Activated CD4-positive, alpha-beta T cell treated with anti-CD3 and anti-CD28 coated beads, Interleukin-2, amount 10 ng/mL, durations not matched to agents 24 days and 14 days (primary cell): ENCODE data around the gene MUC4. TPM values are rescaled to one million over a fixed set of nuclear protein-coding genes. Genes with fewer than 3 reads are reported as not detected.
A peak's percentile ranks its signal among the peaks of the same experiment; 100 is the strongest.
"Not testable (repeated sequence)": the region's sequence is repeated elsewhere in the genome, so short reads cannot be mapped to it uniquely, and the experiment has no call there.

Experiments
- DNase-seq: peaks from one replicate; pipeline ENCODE4 v3.0.0; 2022
- H3K27ac Mint-ChIP-seq: one replicate; pipeline ENCODE4 v1.8.0; 2022; ENCODE audit warnings: mild to moderate bottlenecking, mixed read lengths
- H3K27me3 Mint-ChIP-seq: one replicate; pipeline ENCODE4 v1.8.0; 2022; ENCODE audit warnings: mixed read lengths
- H3K36me3 Mint-ChIP-seq: one replicate; pipeline ENCODE4 v1.8.0; 2022; ENCODE audit warnings: low read depth, mild to moderate bottlenecking, mixed read lengths
- H3K4me1 Mint-ChIP-seq: one replicate; pipeline ENCODE4 v1.8.0; 2021; ENCODE audit warnings: mixed read lengths
- H3K4me3 Mint-ChIP-seq: one replicate; pipeline ENCODE4 v1.8.0; 2022; ENCODE audit warnings: mild to moderate bottlenecking, moderate library complexity, mixed read lengths
- H3K9me3 Mint-ChIP-seq: one replicate; pipeline ENCODE4 v1.8.0; 2021; ENCODE audit warnings: mixed read lengths
- intact Hi-C: fragments of 100-400 bp; cut with micrococcal nuclease; formaldehyde crosslinking; loops from one replicate; pipeline ENCODE4 v1.15.1; 2023
- total RNA-seq: library from RNA; stranded (reverse); gene quantifications from 2 replicates; pipeline ENCODE4 v1.2.3, GENCODE V29; 2022

The MUC4 gene
- total RNA-seq, 1 donor from 2014 or later = 0.68 TPM

- Mint-ChIP-seq H3K4me3 (no peak overlapping the region), H3K36me3 (peaks cover 13% of the 10 kb centered on the region), H3K27me3 (peaks cover 3% of the 10 kb centered on the region), H3K27ac (no peak overlapping the region), H3K9me3 (no peaks in the 10 kb centered on the region), H3K4me1 (peaks cover 5% of the 10 kb centered on the region)
- intact Hi-C loops = no loop called here
- DNase-seq = no peak
Observed at GRCh38 chr3:195717852-195718476, 93.8 kb downstream of the MUC4 start.

GRCh38 chr3:195717416-195717815 is 94.3 kb downstream of the MUC4 start:
- Mint-ChIP-seq H3K27ac (no peak overlapping the region), H3K27me3 (peaks cover 3% of the 10 kb centered on the region), H3K4me1 (peaks cover 5% of the 10 kb centered on the region), H3K4me3 (no peak overlapping the region), H3K36me3 (peaks cover 13% of the 10 kb centered on the region), H3K9me3 (no peaks in the 10 kb centered on the region)
- DNase-seq = no peak
- intact Hi-C loops = no loop called here

DNA sequence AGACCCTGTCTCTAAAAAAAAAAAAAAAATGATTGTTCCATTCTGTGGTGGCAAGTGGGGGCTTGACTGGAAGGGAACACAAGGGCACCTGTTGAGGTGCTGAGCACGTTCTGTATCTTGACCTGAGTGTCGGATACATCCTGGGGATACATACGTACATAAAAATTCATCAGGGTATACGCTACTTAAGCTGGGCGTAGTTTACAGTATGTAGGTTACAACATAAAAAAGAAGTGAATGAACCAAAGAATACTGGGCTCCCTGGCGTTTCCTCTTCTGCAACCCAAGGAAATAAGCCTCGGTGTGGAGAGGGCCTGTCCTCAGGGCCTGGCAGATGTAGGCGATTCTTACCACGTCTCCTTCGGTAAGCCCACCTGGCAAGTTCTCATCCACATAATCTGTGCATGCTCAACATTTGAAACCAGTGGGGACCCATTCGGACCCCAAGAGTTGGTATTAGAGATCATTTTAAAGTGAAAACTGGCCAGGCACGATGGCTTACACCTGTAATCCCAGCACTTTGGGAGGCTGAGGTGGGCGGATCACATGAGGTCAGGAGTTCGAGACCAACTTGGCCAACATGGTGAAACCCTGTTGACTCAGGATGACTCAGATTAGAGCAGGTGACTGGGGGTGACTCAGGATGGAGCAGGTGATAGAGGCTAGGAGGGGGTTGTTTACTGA is 96.0 kb downstream of the MUC4 start:
- intact Hi-C loops = no loop called here
- peak overlapping the region; percentile 1 for H3K27ac Mint-ChIP-seq
- no peak overlapping the region for H3K4me3 Mint-ChIP-seq
- H3K36me3 Mint-ChIP-seq = peaks cover 13% of the 10 kb centered on the region
- no peaks in the 10 kb centered on the region for H3K9me3 Mint-ChIP-seq
- H3K4me1 Mint-ChIP-seq = peaks cover 5% of the 10 kb centered on the region
- peaks cover 3% of the 10 kb centered on the region for H3K27me3 Mint-ChIP-seq
- DNase-seq = peak; percentile 70

DNA sequence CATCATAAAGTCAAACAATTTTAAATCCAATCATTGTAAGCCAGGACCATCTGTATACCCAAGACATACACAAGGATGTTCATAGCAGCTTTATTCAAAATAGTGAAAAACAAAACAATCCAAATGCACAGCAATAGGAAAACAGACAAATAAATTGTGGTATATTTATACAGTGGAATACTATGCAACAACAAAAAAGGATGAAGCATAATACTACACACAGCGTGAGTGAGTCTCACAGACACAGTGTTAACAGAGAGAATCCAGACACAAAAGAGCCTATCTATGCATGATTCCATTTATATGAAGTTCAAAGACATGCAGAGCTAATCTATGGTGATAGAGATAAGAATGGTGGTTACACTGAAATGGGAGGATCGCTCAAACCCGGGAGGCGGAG is 96.6 kb downstream of the MUC4 start:
- Mint-ChIP-seq H3K27ac (no peak overlapping the region), H3K9me3 (no peaks in the 10 kb centered on the region), H3K4me3 (no peak overlapping the region), H3K27me3 (peaks cover 3% of the 10 kb centered on the region), H3K4me1 (peaks cover 5% of the 10 kb centered on the region), H3K36me3 (peaks cover 17% of the 10 kb centered on the region)
- intact Hi-C loops = no loop called here
- DNase-seq = no peak

DNA sequence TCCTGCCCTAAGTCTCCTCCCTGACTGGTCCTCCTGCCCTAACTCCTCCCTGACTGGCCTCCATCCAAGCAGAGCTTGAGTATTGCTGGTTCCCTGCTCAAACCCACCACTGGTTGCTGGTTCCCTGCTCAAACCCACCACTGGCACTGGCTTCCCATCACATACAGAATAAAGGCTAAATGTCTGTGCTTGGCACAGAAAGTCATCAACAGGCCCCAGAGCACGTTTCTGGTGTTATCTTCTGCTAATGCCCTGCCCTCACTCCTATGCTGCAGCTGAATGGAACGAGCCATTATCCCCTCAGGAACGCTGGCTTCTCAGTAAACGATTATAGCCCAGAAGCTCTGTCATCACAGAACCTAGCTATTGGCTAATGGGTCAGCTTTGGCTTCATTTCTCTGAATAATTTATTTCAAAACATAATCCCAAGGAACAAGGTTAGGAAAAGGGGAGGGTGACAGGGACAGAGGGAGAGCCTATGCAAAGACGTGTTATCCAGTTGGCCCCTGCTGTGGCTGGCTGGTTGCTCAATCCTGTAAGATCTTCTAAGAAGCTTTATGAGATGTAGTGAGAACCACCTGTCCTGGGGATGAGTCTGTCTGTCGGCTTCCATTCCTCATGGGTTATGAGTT is 97.2 kb downstream of the MUC4 start:
- Mint-ChIP-seq H3K4me3 (no peak overlapping the region), H3K27ac (no peak overlapping the region), H3K36me3 (peaks cover 22% of the 10 kb centered on the region), H3K27me3 (peaks cover 3% of the 10 kb centered on the region), H3K4me1 (peaks cover 5% of the 10 kb centered on the region), H3K9me3 (no peaks in the 10 kb centered on the region)
- no peak for DNase-seq
- intact Hi-C loops = no loop called here

GRCh38 chr3:195713150-195713549 is 98.6 kb downstream of the MUC4 start:
- peaks cover 34% of the 10 kb centered on the region for H3K36me3 Mint-ChIP-seq
- H3K27me3 Mint-ChIP-seq, H3K9me3 Mint-ChIP-seq, H3K4me1 Mint-ChIP-seq, DNase-seq, H3K27ac Mint-ChIP-seq, intact Hi-C loops, H3K4me3 Mint-ChIP-seq: not testable (repeated sequence)

DNA sequence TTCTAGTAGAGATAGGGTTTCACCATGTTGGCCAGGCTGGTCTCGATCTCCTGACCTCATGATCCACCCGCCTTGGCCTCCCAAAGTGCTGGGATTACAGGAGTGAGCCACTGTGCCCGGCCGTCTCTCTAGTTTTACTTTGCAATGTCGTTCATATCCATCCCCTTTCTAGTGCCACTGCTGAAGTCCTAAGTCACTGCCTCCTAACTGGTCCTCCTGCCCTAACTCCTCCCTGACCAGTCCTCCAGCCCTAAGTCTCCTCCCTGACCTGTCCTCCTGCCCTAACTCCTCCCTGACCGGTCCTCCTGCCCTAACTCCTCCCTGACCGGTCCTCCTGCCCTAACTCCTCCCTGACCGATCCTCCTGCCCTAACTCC is 99.2 kb downstream of the MUC4 start:
- DNase-seq, H3K27ac Mint-ChIP-seq, H3K4me3 Mint-ChIP-seq, H3K4me1 Mint-ChIP-seq, H3K27me3 Mint-ChIP-seq, intact Hi-C loops, H3K9me3 Mint-ChIP-seq: not testable (repeated sequence)
- peaks cover 34% of the 10 kb centered on the region for H3K36me3 Mint-ChIP-seq

DNA sequence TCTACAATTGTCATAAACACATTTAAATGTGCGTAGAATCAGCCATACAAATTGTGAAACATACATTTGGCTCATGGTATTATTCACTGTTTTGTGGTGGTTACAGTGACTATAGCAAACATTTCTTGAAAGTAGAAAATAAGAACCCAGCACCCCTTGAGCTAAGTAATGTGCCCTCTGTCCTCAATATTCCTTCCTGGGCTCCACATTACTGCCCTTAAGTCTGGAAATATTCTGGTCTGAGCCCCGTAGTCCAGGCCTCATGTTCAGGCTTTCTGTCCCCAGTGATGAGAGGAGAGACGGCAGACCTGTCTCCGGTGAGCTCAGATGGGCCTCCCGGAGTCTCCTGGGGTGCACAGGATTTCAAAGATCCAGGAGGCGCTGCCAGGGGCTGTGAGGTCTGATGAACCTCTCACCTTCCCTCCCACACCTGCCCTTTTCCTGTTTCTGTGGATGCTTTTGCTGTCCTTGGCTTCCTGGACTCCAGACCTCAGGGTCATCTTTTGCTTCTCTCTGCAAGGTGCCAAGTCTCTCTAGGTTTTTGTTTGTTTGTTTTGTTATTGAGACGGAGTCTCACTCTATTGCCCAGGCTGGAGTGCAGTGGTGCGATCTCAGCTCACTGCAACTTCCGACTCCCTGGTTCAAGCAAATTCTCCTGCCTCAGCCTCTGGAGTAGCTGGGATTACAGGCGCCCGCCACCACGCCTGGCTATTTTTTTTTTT is 99.8 kb downstream of the MUC4 start:
- Mint-ChIP-seq H3K27me3 (no peaks in the 10 kb centered on the region), H3K4me3 (no peak overlapping the region), H3K27ac (no peak overlapping the region), H3K36me3 (peaks cover 34% of the 10 kb centered on the region), H3K9me3 (no peaks in the 10 kb centered on the region), H3K4me1 (peaks cover 5% of the 10 kb centered on the region)
- intact Hi-C loops = no loop called here
- peak; percentile 67 for DNase-seq

DNA sequence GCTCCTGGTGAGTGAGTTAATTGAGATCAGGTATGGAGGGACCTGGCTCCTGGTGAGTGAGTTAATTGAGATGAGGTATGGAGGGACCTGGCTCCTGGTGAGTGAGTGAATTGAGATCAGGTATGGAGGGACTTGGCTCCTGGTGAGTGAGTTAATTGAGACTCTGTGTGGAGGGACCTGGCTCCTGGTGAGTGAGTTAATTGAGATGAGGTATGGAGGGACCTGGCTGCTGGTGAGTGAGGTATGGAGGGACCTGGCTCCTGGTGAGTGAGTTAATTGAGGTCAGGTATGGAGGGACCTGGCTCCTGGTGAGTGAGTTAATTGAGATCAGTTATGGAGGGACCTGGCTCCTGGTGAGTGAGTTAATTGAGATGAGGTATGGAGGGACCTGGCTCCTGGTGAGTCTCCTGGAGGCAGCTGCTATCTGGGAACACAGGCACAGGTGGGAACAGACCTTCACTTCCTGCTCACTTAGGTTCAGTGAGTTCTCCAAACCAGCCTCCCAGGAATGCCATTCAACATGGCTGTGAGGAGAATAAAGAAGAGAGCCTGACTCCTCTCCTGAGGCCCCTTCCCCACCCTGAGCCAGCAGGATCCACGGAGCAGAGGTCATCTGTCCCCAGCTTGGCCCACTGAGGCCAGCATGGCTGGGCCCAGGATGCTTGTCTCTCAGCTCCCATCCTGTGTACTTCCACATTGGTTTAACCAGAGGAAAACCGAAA is 100.5 kb downstream of the MUC4 start:
- H3K27ac Mint-ChIP-seq, H3K4me3 Mint-ChIP-seq, DNase-seq, H3K27me3 Mint-ChIP-seq, H3K4me1 Mint-ChIP-seq, H3K9me3 Mint-ChIP-seq, intact Hi-C loops: not testable (repeated sequence)
- H3K36me3 Mint-ChIP-seq = peaks cover 33% of the 10 kb centered on the region

GRCh38 chr3:195710126-195710905 is 101.4 kb downstream of the MUC4 start:
- H3K27me3 Mint-ChIP-seq, H3K4me3 Mint-ChIP-seq, DNase-seq, H3K4me1 Mint-ChIP-seq, H3K27ac Mint-ChIP-seq, H3K9me3 Mint-ChIP-seq, intact Hi-C loops: not testable (repeated sequence)
- H3K36me3 Mint-ChIP-seq = peaks cover 31% of the 10 kb centered on the region

DNA sequence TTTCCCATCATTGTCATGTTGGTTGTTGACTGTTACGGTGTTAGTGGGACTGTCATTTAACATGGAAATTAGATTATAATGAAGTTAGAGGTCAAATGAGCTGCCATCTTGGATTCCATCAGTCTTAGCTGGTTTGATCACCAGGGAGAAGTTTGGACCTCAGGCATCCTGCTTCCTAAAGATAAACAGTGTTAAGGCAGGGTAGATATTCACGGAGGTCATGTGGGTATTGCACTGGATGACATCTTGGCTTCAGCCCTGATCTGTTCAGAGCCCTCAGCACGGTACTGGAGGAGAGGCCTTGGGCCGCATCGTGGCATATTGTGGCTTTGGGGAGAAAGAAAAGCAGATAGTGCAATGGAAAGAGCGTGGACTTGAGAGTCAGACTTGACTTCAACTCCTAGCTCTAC is 102.0 kb downstream of the MUC4 start:
- no peak for DNase-seq
- H3K27ac Mint-ChIP-seq = no peak overlapping the region
- no peaks in the 10 kb centered on the region for H3K9me3 Mint-ChIP-seq
- H3K4me1 Mint-ChIP-seq = no peaks in the 10 kb centered on the region
- intact Hi-C loops = no loop called here
- H3K36me3 Mint-ChIP-seq = peaks cover 25% of the 10 kb centered on the region
- H3K4me3 Mint-ChIP-seq = no peak overlapping the region
- H3K27me3 Mint-ChIP-seq = no peaks in the 10 kb centered on the region

DNA sequence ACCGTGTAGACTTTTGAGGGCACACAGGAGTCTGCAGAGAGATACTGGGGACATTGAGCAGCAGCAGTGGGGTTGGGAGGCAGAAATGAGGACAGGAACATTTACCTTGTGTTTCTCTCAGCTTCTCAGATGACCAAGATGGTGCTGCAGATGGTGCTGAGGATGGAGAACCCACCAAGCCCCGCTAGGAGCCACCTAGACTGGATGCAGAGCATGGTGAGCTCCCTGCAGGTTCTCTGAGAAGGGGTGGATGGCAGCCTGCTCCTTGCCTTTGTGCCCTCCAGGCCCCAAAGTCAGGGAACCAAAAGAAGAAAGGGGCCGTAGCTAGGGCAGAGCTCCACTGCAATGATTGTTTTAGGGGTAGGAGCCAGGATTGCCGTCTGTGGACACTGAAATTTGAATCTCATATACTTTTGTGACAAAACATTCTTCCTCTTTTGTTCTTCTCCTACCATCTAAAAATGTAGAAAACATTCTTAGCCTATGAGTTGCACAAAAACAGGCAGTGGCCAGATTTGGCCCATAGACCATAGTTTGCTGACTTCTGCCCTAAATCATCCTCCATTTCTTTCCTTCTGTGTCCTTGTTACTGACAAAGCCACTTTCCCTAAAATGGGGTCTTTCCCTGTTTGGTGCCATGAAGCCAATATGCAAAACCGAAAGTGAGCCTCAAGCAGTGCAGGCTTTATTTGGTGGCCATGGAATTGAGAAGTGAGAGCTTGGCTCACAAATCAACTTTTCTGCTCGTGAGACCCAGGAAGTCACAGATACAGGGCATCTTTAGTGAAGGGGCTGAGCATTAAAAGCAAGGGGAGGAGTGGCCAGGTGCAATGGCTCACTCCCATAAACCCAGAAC is 102.9 kb downstream of the MUC4 start:
- H3K27ac Mint-ChIP-seq = no peak overlapping the region

More for the DNA sequence above, 102.9 kb downstream of the MUC4 start:
- Mint-ChIP-seq H3K4me3 (no peak overlapping the region), H3K4me1 (no peaks in the 10 kb centered on the region), H3K27me3 (no peaks in the 10 kb centered on the region), H3K9me3 (no peaks in the 10 kb centered on the region), H3K36me3 (peaks cover 21% of the 10 kb centered on the region)
- no peak for DNase-seq
- intact Hi-C loops = no loop called here
